GM12864 (cell line): ENCODE measurements around the gene PDE11A.

ENCODE experiments used
- DNase-seq: peaks from one replicate; pipeline ENCODE4 v3.0.0-alpha.2; 2011; ENCODE audit warnings: low read depth
- H3K4me3 ChIP-seq: 2 replicates; pipeline ENCODE4 v1.5.1; 2011; ENCODE audit warnings: mild to moderate bottlenecking, low read depth, low read length, control low read depth
- CTCF ChIP-seq: IDR thresholded peaks from 2 replicates; pipeline ENCODE4 v1.5.1; 2011; ENCODE audit warnings: low read depth, mild to moderate bottlenecking, moderate library complexity, low read length, control low read depth, inconsistent platforms; ENCODE audit errors: missing control alignments

Gene PDE11A

DNA sequence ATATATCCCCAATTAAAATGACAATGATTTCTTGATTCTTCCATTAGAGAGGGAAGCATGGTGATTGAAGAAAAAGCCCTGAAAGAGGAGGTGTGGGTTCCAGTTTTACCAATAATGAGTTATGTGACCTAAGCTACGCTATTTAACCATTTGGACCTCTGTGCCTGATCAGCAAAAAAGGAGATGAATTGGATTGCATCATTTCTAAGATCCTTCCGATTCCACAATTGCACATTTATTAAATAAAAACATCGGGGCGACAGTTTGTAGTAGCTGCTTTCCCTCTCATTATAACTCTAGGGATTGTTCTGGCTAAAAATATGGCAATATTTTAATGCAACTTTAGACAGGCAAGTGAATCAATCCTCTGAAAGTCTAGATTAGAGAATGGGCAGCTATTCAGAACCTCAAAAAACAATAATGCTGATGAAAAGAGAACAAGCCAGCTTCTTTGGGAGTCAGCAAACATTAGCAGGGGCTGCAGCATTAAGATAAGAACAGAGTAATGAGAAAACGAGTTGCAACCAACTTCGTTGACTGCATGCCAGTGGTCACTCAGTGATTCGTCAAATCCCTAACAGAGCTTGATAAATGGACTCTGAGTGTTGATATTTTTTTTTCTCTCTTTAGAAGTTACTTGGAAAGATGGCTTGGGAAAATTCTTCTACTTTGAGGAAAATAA lies 378.8 kb downstream of the PDE11A start:
- no peak for DNase-seq
- no peak overlapping the region for H3K4me3 ChIP-seq
- no peak for TF ChIP-seq CTCF

- no peak for TF ChIP-seq CTCF
- no peak for DNase-seq
- no peak overlapping the region for H3K4me3 ChIP-seq
Measured at GRCh38 chr2:177692783-177693269, 379.8 kb downstream of the PDE11A start.

GRCh38 chr2:177692042-177692782 lies 380.4 kb downstream of the PDE11A start:
- no peak for DNase-seq
- no peak overlapping the region for H3K4me3 ChIP-seq
- TF ChIP-seq CTCF: no peak

DNA sequence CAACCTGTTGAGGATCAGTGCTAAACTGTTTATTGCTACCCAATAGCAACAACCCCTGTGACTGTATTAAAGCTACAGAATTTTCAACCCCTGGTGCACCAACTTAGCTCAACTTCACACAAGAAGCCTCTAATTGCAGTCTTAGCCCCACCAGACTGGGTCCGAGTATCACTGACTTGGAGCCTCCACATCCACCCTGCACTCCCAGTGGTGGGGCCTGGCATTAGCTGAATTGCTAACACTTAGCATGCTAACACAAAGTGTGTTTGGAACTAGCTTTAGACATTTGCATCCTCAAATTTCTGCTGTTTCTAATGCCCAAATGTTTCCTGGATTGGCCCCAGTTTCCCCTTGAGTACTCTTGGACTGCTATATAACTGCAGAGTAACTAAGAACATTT lies 381.4 kb downstream of the PDE11A start:
- no peak for TF ChIP-seq CTCF
- no peak for DNase-seq
- no peak overlapping the region for H3K4me3 ChIP-seq

DNA sequence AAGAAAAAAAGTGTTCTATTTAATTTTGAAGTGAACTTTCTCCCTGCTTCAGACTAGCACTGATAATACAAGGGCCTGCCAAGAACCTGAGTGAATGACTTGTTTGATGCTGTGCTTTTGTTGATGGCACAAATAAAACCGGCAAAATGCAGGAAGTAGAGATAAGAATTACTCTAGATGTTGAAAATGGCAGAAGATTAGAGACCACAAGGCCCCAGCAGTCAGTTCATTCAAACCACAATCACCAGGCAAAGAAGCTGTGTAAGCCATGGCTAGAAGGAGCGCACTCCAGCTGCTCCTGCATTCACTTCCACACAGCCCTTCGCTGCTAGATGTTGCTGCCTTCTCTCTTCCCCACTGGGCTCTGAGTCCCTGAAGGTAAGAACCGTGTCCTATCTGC lies 383.0 kb downstream of the PDE11A start:
- H3K4me3 ChIP-seq: no peak overlapping the region
- DNase-seq: no peak
- TF ChIP-seq CTCF: no peak

DNA sequence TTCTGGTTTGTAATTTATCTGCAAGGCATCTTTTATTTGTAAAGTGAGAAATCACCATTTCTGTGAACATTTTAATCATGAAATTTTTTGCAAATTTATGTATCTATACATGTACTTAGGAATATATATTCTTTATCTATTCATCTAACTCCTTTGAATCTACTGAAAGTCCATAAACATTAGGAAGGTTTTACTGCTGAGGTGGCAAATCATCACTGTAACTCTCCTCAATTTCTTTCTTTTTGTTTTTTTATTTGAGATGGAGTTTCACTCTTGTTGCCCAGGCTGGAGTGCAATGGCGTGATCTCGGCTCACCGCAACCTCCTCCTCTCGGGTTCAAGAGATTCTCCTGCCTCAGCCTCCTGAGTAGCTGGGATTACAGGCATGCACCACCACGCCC lies 383.7 kb downstream of the PDE11A start:
- no peak for DNase-seq
- H3K4me3 ChIP-seq: no peak overlapping the region
- TF ChIP-seq CTCF: no peak

GRCh38 chr2:177683661-177684069 lies 388.9 kb downstream of the PDE11A start:
- H3K4me3 ChIP-seq: no peak overlapping the region
- no peak for DNase-seq
- TF ChIP-seq CTCF: no peak
